Vein endothelial cell (primary cell): ENCODE data around the gene ABCD3. TPM values are rescaled to one million over a fixed set of nuclear protein-coding genes. Genes with fewer than 3 reads are reported as not detected.

Experiments
- total RNA-seq: library from RNA; depleted of rRNA; stranded (reverse); fragments of >200 nt; gene quantifications from 2 replicates; pipeline ENCODE4 v1.2.3, GENCODE V29; 2012

Gene ABCD3
- total RNA-seq: 20.3 and 26.5 TPM in 2 replicates

DNA sequence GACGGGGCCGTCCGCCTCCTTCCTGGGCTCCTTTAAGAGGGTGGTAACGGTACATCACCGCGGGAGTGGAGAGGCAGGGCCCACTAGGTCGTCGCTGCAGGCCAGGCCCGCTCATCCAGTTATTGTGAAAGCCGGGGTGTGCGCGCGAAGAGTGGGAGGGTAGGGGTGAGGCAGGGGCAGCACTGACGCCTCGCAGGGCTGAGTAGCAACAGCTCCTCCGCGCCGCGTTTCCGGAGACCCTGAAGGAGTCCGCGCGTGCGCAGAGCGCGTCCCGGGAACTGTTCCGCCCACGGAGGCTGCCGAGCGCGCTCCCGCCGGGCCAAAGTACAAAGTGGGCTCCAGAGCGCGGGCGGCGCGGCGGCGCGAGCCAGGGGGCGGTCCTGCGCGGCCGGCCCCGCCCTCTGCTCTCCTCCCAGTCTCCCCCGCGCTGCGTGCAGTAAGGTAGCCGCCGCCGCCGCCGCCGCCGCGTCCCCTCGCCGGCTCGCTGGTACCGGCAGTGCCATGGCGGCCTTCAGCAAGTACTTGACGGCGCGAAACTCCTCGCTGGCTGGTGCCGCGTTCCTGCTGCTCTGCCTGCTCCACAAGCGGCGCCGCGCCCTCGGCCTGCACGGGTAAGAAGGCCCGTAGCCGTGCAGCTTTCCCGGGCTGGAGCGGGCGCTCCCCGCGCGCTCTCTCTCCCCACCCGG is at the start of gene ABCD3:
TSS of gene ABCD3 (plus strand) at position 412 of the 686 bp plus-strand sequence. CDS start at position 502, 90 bp downstream.

GRCh38 chr1:94541246-94542087 is 123.3 kb downstream of the ABCD3 start, which contains the start of gene F3:
TSS of gene F3 (minus strand) at chr1:94541759. CDS start at chr1:94541636, 123 bp downstream.

Other genes starting within 250 kb of the ABCD3 start
- 240 and 310 TPM in 2 replicates for gene ARHGAP29, start 180.8 kb upstream of the ABCD3 start, total RNA-seq
- 0.65 and 1.5 TPM in 2 replicates for gene F3, start 123.4 kb downstream of the ABCD3 start, total RNA-seq